Measurements from ENCODE around the gene URGCP. TPM values are rescaled to one million over a fixed set of nuclear protein-coding genes. Genes with fewer than 3 reads are reported as not detected.

URGCP gene
- total RNA-seq = 29.1 TPM
- long read RNA-seq, full-length matches to known transcripts = 64 of 102 reads
- long read RNA-seq, partial matches to known transcripts = 2 of 102 reads
- long read RNA-seq, other reads (novel, unspliced or antisense) = 36 of 102 reads

GRCh38 chr7:43906331-43907010 is at the start of gene URGCP:
Gene URGCP, minus strand, starts transcription at chr7:43906596. Its CDS starts 21 bp downstream, at chr7:43906575.
- Histone ChIP-seq H3K4me3 (peak within 1 kb of the TSS; percentile 75), H3K4me1 (peaks cover 23% of the 10 kb centered on the region), H3K27ac (peak within 1 kb of the TSS; percentile 85), H3K9me3 (no peaks in the 10 kb centered on the region), H3K36me3 (no peaks in the 10 kb centered on the region), H3K27me3 (no peaks in the 10 kb centered on the region)
- peak; percentile 85 for DNase-seq
- no peak for TF ChIP-seq CTCF (IDR thresholded peaks at IDR 0.05)
- intact Hi-C loops (cut with DNase I) = no loop called here
- ATAC-seq = peak; percentile 93

DNA sequence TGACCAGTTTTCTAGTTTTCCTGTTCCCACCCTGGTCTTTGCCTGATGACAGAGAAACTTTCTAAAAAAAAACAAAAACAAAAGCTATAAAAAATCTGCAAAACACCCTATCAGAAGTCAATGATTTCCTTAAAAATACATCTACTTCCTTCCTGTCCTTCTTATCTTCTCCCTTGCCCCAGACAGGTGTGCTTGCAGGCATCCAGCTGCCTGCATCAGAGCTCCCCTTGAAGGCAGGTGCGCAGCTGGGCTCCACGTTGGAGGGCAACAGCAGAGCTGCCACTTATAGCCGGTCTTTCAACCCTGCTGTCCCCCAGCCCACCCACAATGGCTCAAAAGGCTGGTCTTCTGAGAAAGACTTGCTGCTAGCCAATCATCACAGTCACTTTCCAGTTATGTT is 49.6 kb upstream of the URGCP start:
- no peak for DNase-seq
- TF ChIP-seq CTCF (IDR thresholded peaks at IDR 0.05) = no peak
- no peaks in the 10 kb centered on the region for H3K9me3 ChIP-seq

GRCh38 chr7:43954524-43955228 is 48.3 kb upstream of the URGCP start:
- H3K9me3 ChIP-seq = no peaks in the 10 kb centered on the region
- ATAC-seq (no peak), DNase-seq (no peak)
- H3K4me3 ChIP-seq = no peak overlapping the region
- TF ChIP-seq CTCF (IDR thresholded peaks at IDR 0.05) = peak; percentile 31
- intact Hi-C loops (cut with DNase I) = no loop called here
- H3K4me1 ChIP-seq = no peaks in the 10 kb centered on the region
- peaks cover 37% of the 10 kb centered on the region for H3K36me3 ChIP-seq
- H3K27ac ChIP-seq = no peak overlapping the region
- H3K27me3 ChIP-seq = no peaks in the 10 kb centered on the region

More for the DNA sequence above, 49.6 kb upstream of the URGCP start:
- H3K27me3 ChIP-seq = no peaks in the 10 kb centered on the region
- intact Hi-C loops (cut with DNase I) = no loop called here
- H3K4me3 ChIP-seq = no peak overlapping the region
- H3K27ac ChIP-seq = no peak overlapping the region
- H3K4me1 ChIP-seq = no peaks in the 10 kb centered on the region
- ATAC-seq = no peak
- peaks cover 26% of the 10 kb centered on the region for H3K36me3 ChIP-seq

DNA sequence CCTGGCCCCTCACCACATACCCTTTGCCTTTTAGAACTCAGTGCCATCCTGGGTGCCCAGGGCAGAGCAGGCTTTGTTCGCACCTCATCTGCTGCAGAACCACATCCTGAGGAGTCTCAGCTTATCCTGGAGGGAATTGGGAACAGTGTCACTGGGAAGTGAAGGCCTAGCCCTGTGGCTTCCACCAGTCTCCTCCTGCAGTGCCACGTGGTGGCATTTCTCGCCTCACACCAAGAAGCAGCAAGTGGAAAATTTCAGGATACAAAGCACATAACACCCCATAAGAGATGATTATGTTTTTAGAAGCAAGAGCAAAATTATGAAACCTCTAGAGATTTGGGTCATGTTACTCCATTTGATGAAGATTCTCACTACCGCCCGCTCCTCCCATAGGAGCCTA is 46.7 kb upstream of the URGCP start:
- Histone ChIP-seq H3K36me3 (peaks cover 52% of the 10 kb centered on the region), H3K9me3 (no peaks in the 10 kb centered on the region), H3K4me3 (no peak overlapping the region), H3K27me3 (no peaks in the 10 kb centered on the region), H3K4me1 (no peaks in the 10 kb centered on the region), H3K27ac (no peak overlapping the region)
- DNase-seq (no peak), ATAC-seq (no peak)
- intact Hi-C loops (cut with DNase I) = no loop called here
- no peak for TF ChIP-seq CTCF (IDR thresholded peaks at IDR 0.05)

DNA sequence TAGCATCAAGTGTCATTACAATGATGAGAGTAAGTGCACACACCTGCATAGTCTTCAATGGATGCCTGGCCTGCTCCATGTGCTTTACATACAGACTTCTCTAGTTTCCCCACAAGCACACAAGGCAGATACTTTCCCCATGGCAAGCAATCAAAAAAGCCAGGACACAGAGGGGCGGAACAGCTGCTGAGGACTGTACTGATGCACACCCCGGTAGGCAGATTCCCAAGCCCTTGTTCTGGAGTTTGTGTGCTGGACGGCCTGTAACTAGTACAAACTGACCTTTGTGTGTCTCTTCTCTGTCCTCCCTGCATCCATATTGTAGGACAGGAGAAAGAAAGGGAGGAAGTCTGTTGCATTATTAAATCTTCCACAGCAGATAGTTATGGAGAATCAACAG is 45.6 kb upstream of the URGCP start:
- Histone ChIP-seq H3K4me3 (no peak overlapping the region), H3K36me3 (peaks cover 52% of the 10 kb centered on the region), H3K4me1 (no peaks in the 10 kb centered on the region), H3K9me3 (no peaks in the 10 kb centered on the region), H3K27ac (no peak overlapping the region), H3K27me3 (no peaks in the 10 kb centered on the region)
- DNase-seq (no peak), ATAC-seq (no peak)
- TF ChIP-seq CTCF (IDR thresholded peaks at IDR 0.05) = no peak
- intact Hi-C loops (cut with DNase I) = no loop called here

Measured in upper lobe of right lung (tissue), 1 donor.